HG03060 (cell line): Measurements from ENCODE around the gene CEP170B.

Experiments used
- ATAC-seq: cut with Tn5 transposase; IDR thresholded peaks from one replicate; pipeline ENCODE4 v1.9.1; 2021; ENCODE audit warnings: low read depth, moderate number of reproducible peaks; ENCODE audit not compliant: unreplicated experiment

The CEP170B gene

DNA sequence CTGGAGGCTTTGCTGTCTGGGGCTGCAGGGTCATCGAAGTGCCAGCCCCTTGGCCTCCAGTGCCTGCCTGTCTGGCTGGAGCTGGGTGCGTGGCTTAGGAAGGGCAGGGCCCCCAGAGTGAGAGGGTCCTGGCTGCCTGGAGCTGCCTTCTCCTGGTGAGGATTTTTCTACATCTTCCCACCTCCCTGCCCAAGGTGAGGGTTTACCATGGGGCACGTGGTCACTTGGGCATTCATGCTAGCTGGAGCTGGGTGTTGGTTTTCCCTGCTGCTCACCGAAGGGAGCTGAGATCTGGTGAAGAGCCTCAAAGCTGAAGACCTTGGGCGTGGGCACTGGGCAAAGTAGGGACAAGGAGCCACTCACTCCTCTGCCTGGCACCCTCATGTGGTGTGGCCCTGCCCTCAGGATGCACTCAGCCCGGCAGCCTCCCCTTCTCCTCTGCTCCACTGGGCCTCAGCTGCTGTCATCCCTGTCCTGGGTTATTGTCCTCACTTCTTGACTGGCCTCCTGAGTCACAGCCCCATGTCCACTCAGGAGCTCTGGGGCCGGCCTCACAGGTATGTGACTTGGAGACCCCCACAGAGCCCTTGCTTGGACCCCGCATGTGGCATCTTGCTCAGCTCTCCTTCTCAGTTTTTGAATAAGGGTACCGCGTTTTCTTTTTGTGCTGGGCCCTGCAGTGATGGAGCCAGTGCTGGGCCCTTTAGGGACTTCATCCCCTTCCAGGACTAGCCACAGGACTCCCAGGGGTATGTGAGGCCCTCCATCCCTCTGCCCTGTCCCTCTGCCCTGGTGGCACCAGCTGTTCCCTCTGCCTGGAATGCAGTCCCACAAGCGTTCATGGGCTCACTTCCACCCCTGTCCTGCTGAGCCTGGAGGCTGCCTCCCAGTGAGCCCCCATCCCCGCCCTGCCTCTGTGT is 1.6 kb downstream of the CEP170B start:
- no peak for ATAC-seq

DNA sequence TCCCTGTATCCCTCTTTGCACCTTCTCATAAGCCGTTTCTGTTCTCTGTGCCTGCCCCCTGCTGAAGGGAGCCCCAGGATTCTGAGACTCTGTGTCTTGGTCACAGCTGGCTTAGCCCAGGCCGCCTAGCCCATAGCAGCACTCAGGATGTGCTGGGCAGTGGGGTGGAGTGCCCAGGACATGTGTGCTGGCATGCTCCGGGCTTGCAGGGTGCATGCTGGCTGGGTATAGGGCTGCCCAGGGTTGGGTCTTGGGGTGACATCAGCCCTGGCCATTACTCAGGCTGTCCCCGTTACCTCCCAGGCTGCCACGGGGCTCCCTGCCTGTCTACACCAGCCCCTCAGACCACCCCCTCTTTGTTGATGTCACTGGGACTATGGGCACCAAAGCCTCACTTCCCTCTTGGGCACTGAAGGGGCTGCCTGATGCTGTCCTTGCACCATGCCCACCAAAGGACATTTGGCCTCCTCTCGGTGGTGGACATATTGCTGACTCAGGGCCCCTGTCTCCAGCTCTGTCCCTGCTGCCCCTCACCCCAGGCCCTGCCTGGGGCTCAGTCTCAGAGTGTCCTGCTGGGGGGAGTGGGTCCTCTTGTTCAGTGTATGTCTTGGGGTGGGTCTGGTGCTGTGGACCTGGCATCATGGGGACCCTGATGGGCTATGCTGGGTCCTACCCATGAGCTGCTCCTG is 2.4 kb downstream of the CEP170B start:
- no peak for ATAC-seq

- no peak for ATAC-seq
Observed at GRCh38 chr14:104868060-104868740, 3.1 kb downstream of the CEP170B start.

GRCh38 chr14:104868811-104869572 is 3.9 kb downstream of the CEP170B start:
- ATAC-seq, result no peak

DNA sequence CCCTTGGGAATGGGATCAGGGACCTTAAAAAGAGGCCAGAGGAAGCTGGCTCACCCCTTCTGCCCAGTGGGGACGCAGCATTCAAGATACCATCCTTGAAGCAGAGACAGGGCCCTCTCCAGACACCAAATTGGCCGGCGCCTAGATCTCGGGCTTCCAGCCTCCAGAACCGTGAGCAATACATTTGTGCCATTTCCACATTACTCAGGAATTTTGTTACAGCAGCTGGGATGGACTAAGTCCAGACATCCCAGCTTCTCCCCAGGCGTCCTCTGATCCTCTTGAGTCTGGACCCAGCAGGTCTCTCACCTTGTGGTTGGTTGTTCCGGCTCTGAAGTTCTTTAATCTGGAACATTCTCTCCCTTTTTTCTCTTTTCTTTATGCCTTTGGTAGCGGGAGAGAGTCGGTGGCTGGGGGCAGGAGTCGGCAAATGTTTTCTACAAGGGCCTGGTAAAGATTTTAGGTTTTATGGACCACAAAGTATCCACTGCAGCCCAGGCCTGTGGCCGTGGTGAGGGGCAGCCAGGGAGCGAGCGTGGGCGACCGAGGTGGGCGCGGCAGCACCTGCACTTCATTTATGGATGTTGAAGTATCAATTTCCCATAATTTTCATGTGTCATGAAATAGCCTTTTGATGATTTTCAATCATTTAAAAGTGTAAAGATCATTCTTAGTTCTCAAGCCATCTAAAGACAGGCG is 4.8 kb downstream of the CEP170B start:
- no peak for ATAC-seq

GRCh38 chr14:104870368-104871144 is 5.5 kb downstream of the CEP170B start:
- no peak for ATAC-seq

DNA sequence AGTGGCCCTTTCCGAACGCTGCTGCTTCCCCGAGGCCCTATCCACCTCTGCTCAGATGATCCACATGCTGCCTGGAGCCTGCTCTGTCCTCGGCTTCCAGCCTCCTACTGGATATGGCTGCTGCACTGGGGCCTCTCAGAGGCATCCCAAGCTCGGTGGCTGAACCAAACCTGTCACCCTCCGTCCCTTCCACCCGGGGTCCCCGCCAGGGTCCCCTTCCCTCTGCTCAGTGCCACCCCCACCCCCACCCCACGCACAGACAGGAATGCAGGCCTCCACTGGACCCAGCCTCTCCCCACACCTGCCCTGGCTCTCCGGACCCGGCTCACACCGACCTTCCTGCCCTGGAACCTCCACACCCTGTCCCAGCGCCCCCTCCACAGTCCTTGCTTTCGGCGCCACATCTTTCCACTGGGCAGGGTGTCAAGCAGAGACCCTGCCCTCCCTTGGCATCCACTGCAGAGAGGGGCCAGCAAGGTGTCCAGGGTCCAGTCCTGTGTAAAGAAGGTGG is 6.1 kb downstream of the CEP170B start:
- ATAC-seq, result no peak

GRCh38 chr14:104871656-104872468 is 6.8 kb downstream of the CEP170B start:
- ATAC-seq, result no peak

DNA sequence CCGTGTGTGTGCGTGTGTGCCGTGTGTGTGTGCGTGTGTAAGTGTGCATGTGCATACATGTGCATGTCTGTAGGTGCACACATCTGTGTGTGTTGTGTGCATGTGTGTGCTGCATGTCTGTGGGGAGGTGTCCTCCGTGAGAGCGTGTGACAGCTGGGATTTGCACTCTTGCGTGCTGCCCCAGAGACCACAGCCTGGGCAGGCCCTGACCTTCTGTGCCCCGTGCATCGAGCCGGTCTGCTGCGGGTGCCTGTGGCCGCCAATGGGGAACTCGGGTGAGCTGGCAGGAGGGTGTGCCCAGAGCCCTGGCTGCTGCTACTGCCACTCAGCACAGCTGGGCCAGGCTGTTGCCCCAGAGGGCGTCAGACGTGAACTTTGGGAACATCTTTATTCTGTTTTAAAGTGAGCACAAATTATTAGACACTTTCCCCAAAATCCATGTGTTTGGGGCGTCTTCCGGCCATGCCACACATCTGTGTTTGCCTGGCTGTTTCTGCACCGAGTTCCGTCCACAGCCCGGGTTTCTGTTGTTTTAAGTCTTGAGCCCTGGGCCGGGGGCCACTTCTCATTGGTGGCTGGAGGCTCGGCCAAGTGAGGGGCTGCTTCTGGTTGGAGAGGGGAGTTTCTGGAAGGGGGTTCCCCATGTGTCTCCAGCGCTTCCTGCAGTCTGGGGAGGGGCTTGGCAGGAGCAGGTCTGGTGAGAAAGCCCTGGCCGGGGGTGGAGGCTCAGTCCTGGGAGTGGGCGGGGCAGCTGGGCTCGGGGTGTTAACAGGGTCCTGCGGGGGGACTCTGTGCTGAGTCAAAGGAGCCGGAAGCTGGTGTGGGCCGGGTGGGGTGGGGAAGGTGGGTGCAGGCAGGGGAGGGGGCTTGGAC is 7.6 kb downstream of the CEP170B start:
- no peak for ATAC-seq

- no peak for ATAC-seq
Observed at GRCh38 chr14:104873380-104874055, 8.4 kb downstream of the CEP170B start.

GRCh38 chr14:104874110-104874531 is 9.1 kb downstream of the CEP170B start:
- no peak for ATAC-seq

GRCh38 chr14:104874571-104875411 is 9.7 kb downstream of the CEP170B start:
- no peak for ATAC-seq

GRCh38 chr14:104875412-104875751 is 10.3 kb downstream of the CEP170B start:
- ATAC-seq, result no peak

DNA sequence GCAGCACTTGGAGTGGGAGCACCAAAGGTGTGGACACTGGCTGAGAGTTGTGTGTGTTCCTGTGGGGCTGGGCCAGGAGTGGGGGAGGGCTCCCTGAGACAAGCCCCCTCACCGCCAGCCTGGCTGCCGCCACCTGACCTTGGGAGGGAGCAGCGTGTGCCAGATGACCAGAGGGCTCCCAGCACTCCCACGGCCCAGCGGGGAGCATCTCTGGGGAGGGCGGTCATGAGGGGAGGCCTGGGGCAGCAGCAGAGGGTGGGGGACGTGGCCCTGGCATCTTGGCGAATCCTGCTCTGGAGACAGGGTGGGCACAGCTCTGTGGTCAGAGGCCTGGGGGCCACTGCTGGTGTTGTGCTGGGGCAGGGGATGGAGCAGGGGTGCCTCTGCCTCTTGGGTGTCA is 10.7 kb downstream of the CEP170B start:
- no peak for ATAC-seq

DNA sequence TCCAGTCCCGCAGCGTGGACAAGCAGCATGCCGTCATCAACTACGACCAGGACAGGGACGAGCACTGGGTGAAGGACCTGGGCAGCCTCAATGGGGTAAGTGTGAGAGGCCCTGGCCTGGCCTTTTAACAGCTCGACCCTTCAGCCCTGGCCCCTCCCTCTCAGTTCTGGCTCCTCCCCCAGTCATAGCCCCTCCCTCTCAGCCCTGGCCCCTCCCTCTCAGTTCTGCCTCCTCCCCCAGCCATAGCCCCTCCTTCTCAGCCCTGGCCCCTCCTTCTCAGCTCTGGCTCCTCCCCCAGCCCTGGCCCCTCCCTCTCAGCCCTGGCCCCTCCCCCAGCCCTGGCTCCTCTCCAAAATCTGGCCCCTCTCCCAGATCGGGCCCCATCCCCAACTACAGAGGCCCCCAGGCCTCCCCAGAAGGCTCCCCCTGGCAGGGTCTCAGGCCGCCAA is 11.2 kb downstream of the CEP170B start:
- ATAC-seq, result no peak
